ENCODE measurements around the gene TRMO.
"Not testable (repeated sequence)": the region's sequence is repeated elsewhere in the genome, so short reads cannot be mapped to it uniquely, and the experiment has no call there.

The TRMO gene

DNA sequence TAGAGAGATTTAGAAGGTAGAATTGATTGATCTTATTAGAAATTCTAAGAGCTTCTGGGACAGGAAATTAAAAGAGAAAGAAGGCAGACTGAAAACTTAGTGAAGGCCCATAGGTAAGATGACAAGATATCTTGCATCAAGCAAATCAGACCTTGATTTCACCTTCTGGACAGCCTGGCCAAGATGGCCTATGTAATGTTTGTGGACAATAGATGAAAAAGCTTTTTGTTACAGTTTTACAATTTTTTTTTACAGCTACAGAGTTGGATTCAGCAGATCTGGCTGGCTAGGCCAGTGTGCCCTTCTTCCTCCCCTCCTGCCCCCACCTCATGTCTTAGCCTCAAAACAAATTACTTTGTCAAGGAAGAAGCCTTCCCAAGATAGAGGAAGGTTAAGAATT lies 37.3 kb upstream of the TRMO start:
- DNase-seq (ENCODE audit: low read depth, low spot score) = no peak
- Histone ChIP-seq H3K27ac (ENCODE audit: low read length) (no peak overlapping the region), H3K4me3 (ENCODE audit: low read length) (no peak overlapping the region), H3K27me3 (ENCODE audit: control insufficient read depth, insufficient read depth, low read length) (no peaks in the 10 kb centered on the region; the same call in 1 of the 2 replicates), H3K36me3 (ENCODE audit: control insufficient read depth, insufficient read depth, low read length) (no peaks in the 10 kb centered on the region), H3K4me1 (ENCODE audit: control insufficient read depth, insufficient read depth, low read length) (no peaks in the 10 kb centered on the region), H3K9me3 (ENCODE audit: control insufficient read depth, insufficient read depth, low read length) (no peaks in the 10 kb centered on the region)

DNA sequence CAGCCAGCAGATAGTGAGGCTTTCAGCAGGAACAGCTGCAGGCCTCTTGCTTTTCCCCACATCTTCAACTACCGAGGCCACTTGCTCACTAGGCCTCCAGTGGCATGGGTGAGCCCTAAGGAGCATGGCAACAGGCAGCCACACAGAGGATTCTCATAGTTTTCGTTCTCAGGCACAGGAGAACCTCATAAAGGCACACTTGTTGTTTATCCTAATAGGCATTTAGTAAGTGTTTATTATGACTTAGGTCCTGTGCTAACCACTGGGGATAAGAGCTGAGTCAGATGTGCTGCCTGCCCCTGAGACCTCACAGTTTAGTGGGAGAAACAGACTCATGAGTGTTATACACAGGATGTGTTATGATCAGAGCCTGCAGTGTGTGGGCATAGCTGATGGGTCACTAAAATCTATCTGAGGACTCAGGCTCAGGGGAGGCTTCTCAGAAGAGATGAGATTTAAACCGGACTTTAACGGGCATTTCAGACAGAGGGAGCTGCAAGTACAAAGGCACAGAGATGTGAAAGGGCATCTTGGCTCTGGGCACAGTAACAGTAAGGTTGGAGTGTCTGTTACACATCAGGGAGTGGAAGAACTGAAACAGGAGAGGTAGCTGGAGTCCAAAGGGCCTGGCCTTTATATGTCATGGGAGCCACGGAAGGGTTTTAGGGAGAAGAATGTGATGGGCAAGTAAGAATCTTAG lies 36.7 kb upstream of the TRMO start:
- DNase-seq (ENCODE audit: low read depth, low spot score) = no peak
- Histone ChIP-seq H3K4me1 (ENCODE audit: control insufficient read depth, insufficient read depth, low read length) (no peaks in the 10 kb centered on the region), H3K9me3 (ENCODE audit: control insufficient read depth, insufficient read depth, low read length) (no peaks in the 10 kb centered on the region), H3K27ac (ENCODE audit: low read length) (no peak overlapping the region), H3K4me3 (ENCODE audit: low read length) (no peak overlapping the region), H3K27me3 (ENCODE audit: control insufficient read depth, insufficient read depth, low read length) (no peaks in the 10 kb centered on the region; the same call in 1 of the 2 replicates), H3K36me3 (ENCODE audit: control insufficient read depth, insufficient read depth, low read length) (no peaks in the 10 kb centered on the region)
- no CpG with 5 or more reads among the region's 5 CpGs for WGBS (ENCODE audit: insufficient coverage, insufficient read length)

DNA sequence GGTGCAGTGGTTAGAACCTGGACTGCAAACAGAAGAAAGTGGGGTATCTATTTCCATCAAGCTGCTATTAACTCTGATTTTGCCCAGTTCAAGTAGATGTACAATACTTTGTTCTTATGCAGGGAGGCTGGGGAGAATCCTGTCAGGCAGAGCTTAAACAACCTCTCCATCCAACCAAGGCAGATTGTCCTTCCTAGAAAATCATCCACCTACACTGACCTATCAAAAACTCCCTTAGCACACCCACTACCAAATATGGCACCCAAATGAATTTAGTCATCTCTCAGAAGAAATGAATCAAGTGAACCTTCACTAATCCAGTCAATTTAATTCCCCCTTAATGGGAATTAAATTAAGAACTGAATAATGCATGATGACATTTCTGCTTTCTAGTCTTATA lies 34.0 kb upstream of the TRMO start:
- no peaks in the 10 kb centered on the region for H3K4me1 ChIP-seq (ENCODE audit: control insufficient read depth, insufficient read depth, low read length)
- H3K27ac ChIP-seq (ENCODE audit: low read length) = no peak overlapping the region

DNA sequence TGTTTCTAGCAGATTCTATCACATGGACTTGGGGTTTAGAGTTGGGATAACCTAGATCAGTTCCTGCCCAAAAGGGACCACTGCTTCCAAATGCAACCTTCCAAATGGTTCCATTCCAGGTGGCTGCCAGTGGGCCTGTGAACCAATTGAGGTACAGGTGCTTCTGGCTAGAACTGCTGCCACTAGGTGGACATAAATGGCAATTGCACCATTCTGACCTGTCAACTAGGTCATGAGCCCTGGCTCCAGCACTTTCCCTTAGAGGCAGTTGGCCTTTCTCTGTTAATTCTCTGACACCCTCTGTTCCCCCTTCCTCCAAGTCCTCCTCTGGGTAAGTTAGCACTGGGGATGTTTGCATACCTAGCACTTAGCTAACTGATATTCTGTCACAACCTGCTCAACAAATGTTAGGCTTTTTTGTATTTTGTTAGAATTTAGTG lies 32.3 kb upstream of the TRMO start:
- H3K27ac ChIP-seq (ENCODE audit: low read length) = no peak overlapping the region
- H3K4me1 ChIP-seq (ENCODE audit: control insufficient read depth, insufficient read depth, low read length) = no peaks in the 10 kb centered on the region
- H3K4me3 ChIP-seq (ENCODE audit: low read length) = no peak overlapping the region
- H3K9me3 ChIP-seq (ENCODE audit: control insufficient read depth, insufficient read depth, low read length) = no peaks in the 10 kb centered on the region
- DNase-seq (ENCODE audit: low read depth, low spot score) = peak; percentile 41
- no peaks in the 10 kb centered on the region for H3K27me3 ChIP-seq (ENCODE audit: control insufficient read depth, insufficient read depth, low read length)
- no peaks in the 10 kb centered on the region for H3K36me3 ChIP-seq (ENCODE audit: control insufficient read depth, insufficient read depth, low read length)

More for the DNA sequence above, 34.0 kb upstream of the TRMO start:
- Histone ChIP-seq H3K4me3 (ENCODE audit: low read length) (no peak overlapping the region), H3K36me3 (ENCODE audit: control insufficient read depth, insufficient read depth, low read length) (no peaks in the 10 kb centered on the region), H3K27me3 (ENCODE audit: control insufficient read depth, insufficient read depth, low read length) (no peaks in the 10 kb centered on the region; the same call in 1 of the 2 replicates), H3K9me3 (ENCODE audit: control insufficient read depth, insufficient read depth, low read length) (no peaks in the 10 kb centered on the region)
- DNase-seq (ENCODE audit: low read depth, low spot score) = no peak

DNA sequence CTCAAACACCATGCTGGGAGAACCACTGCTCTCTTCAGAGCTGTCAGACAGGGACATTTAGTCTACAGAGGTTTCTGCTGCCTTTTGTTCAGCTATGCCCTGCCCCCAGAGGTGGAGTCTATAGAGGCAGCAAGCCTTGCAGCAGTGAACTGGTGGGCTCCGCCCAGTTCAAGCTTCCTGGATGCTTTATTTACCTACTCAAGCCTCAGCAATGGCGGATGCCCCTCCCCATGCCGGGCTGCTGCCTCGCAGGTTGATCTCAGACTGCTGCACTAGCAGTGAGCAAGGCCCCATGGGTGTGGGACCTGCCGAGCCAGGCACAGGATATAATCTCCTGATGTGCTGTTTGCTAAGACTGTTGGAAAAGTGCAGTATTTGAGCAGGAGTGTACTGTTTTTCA lies 28.6 kb upstream of the TRMO start:
- H3K27ac ChIP-seq (ENCODE audit: low read length); H3K4me1 ChIP-seq (ENCODE audit: control insufficient read depth, insufficient read depth, low read length); H3K4me3 ChIP-seq (ENCODE audit: low read length); H3K36me3 ChIP-seq (ENCODE audit: control insufficient read depth, insufficient read depth, low read length); DNase-seq (ENCODE audit: low read depth, low spot score); H3K27me3 ChIP-seq (ENCODE audit: control insufficient read depth, insufficient read depth, low read length); H3K9me3 ChIP-seq (ENCODE audit: control insufficient read depth, insufficient read depth, low read length): not testable (repeated sequence)
- no CpG with 5 or more reads among the region's 5 CpGs for WGBS (ENCODE audit: insufficient coverage, insufficient read length)

DNA sequence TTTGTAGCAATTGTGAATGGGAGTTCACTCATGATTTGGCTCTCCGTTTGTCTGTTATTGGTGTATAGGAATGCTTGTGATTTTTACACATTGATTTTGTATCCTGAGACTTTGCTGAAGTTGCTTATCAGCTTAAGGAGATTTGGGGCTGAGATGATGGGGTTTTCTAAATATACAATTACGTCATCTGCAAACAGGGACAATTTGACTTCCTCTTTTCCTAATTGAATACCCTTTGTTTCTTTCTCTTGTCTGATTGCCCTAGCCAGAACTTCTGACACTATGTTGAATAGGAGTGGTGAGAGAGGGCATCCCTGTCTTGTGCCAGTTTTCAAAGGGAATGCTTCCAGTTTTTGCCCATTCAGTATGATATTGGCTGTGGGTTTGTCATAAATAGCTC lies 24.8 kb upstream of the TRMO start:
- DNase-seq (ENCODE audit: low read depth, low spot score); H3K27me3 ChIP-seq (ENCODE audit: control insufficient read depth, insufficient read depth, low read length); H3K4me1 ChIP-seq (ENCODE audit: control insufficient read depth, insufficient read depth, low read length); H3K9me3 ChIP-seq (ENCODE audit: control insufficient read depth, insufficient read depth, low read length); H3K36me3 ChIP-seq (ENCODE audit: control insufficient read depth, insufficient read depth, low read length); H3K27ac ChIP-seq (ENCODE audit: low read length); H3K4me3 ChIP-seq (ENCODE audit: low read length): not testable (repeated sequence)
- no CpG with 5 or more reads among the region's 2 CpGs for WGBS (ENCODE audit: insufficient coverage, insufficient read length)

DNA sequence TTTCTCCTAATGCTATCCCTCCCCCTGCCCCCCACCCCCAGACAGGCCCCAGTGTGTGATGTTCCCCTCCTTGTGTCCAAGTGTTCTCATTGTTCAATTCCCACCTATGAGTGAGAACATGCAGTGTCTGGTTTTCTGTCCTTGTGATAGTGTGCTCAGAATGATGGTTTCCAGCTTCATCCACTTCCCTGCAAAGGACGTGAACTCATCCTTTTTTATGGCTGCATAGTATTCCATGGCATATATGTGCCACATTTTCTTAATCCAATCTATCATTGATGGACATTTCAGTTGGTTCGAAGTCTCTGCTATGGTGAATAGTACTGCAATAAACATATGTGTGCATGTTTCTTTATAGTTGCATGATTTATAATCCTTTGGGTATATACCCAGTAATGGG lies 23.2 kb upstream of the TRMO start:
- H3K27me3 ChIP-seq (ENCODE audit: control insufficient read depth, insufficient read depth, low read length); H3K4me3 ChIP-seq (ENCODE audit: low read length); DNase-seq (ENCODE audit: low read depth, low spot score); H3K9me3 ChIP-seq (ENCODE audit: control insufficient read depth, insufficient read depth, low read length); H3K36me3 ChIP-seq (ENCODE audit: control insufficient read depth, insufficient read depth, low read length); H3K27ac ChIP-seq (ENCODE audit: low read length); H3K4me1 ChIP-seq (ENCODE audit: control insufficient read depth, insufficient read depth, low read length): not testable (repeated sequence)
- no CpG with 5 or more reads among the region's 2 CpGs for WGBS (ENCODE audit: insufficient coverage, insufficient read length)

DNA sequence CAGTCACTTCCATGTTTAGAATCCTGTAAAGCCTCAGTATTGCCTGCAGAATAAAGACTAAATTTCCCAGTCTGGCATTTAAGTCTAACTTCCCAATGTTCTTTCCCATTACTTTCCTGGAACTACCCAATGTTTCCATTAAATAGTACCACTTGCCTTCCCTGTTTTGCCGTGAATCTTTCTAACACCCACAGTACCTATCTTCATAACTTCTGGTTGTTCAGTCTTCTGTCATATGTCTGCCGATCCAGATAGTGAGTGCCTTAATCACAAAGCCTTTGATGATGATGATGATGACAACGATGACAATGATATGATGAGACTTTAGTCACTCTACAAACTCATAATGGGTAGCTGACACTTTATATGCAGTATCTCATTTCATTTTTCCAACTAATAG lies 22.3 kb upstream of the TRMO start:
- Histone ChIP-seq H3K4me1 (ENCODE audit: control insufficient read depth, insufficient read depth, low read length) (no peaks in the 10 kb centered on the region), H3K9me3 (ENCODE audit: control insufficient read depth, insufficient read depth, low read length) (no peaks in the 10 kb centered on the region), H3K4me3 (ENCODE audit: low read length) (no peak overlapping the region), H3K36me3 (ENCODE audit: control insufficient read depth, insufficient read depth, low read length) (no peaks in the 10 kb centered on the region), H3K27me3 (ENCODE audit: control insufficient read depth, insufficient read depth, low read length) (no peaks in the 10 kb centered on the region; the same call in 1 of the 2 replicates), H3K27ac (ENCODE audit: low read length) (no peak overlapping the region)
- DNase-seq (ENCODE audit: low read depth, low spot score) = no peak
- WGBS (ENCODE audit: insufficient coverage, insufficient read length) = no CpG with 5 or more reads among the region's 3 CpGs

DNA sequence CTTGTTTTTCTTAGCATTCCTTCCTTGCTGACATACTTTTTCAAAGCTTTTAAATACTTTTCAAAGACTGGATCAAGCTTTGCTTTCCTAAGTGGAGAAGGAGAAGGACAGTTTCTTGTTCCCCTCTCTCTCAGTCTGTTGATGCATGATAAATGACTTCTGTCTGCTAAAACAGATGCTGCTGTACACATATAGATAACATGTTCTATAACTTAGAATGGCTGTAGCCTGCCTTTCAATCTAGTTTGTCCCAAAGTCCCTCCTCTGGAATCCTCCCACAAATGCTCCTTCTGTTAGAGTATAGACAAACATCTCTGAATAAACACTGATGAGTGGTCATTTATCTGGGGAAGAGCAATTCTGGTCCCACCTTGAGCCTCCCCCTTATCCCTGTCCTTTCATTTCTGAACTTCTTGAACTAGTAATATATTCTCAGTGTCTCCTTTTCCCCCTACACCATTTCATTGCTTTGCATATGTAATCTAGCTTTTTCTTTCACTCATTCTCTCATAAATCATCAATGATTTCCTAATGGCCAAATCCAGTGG lies 21.1 kb upstream of the TRMO start:
- Histone ChIP-seq H3K4me3 (ENCODE audit: low read length) (no peak overlapping the region), H3K27ac (ENCODE audit: low read length) (no peak overlapping the region), H3K9me3 (ENCODE audit: control insufficient read depth, insufficient read depth, low read length) (no peaks in the 10 kb centered on the region), H3K36me3 (ENCODE audit: control insufficient read depth, insufficient read depth, low read length) (no peaks in the 10 kb centered on the region), H3K4me1 (ENCODE audit: control insufficient read depth, insufficient read depth, low read length) (no peaks in the 10 kb centered on the region), H3K27me3 (ENCODE audit: control insufficient read depth, insufficient read depth, low read length) (no peaks in the 10 kb centered on the region; the same call in 1 of the 2 replicates)
- DNase-seq (ENCODE audit: low read depth, low spot score) = no peak

DNA sequence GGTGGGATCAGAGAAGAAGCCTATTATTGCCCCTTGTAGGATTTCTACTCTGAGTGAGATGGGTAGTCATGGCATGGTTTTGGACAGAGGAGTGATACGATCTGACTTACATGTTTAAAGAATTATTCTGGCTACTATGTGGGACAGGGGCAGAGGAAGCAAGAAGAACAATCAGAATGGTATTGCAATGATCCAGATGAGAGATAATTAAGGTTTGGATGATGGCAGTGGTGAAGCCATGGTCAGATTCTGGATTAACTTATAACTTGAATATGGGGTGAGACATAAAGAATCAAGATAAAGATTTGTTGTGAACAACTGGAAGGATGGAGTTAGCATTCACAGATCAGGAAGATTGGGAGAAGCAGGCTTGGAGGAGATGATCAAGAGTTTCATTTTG lies 19.0 kb upstream of the TRMO start:
- H3K4me1 ChIP-seq (ENCODE audit: control insufficient read depth, insufficient read depth, low read length) = no peaks in the 10 kb centered on the region
- no peak overlapping the region for H3K27ac ChIP-seq (ENCODE audit: low read length)
- WGBS (ENCODE audit: insufficient coverage, insufficient read length) = no CpG with 5 or more reads among the region's 1 CpG
- H3K9me3 ChIP-seq (ENCODE audit: control insufficient read depth, insufficient read depth, low read length) = no peaks in the 10 kb centered on the region
- no peaks in the 10 kb centered on the region; the same call in 1 of the 2 replicates for H3K27me3 ChIP-seq (ENCODE audit: control insufficient read depth, insufficient read depth, low read length)
- no peak for DNase-seq (ENCODE audit: low read depth, low spot score)
- H3K4me3 ChIP-seq (ENCODE audit: low read length) = no peak overlapping the region
- H3K36me3 ChIP-seq (ENCODE audit: control insufficient read depth, insufficient read depth, low read length) = no peaks in the 10 kb centered on the region

DNA sequence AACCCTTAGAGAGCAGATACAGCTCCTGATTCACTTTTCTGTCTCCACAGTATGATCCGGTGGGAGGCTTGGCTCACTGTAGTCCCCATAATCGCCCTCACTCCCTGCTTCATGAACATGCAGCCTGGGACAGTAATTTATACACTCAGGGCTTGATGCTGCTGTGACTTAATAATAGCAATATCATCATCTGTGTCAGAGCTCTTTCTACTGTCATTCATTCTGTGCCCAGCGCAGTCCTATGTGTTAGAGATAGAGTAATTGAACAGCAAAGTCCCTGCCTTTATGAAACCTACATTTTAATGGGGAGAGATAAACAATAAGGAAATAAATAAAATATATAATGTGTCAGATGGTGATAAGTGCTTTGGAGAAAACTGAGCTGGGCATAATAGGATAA lies 18.4 kb upstream of the TRMO start:
- WGBS (ENCODE audit: insufficient coverage, insufficient read length) = no CpG with 5 or more reads among the region's 3 CpGs
- no peak overlapping the region for H3K27ac ChIP-seq (ENCODE audit: low read length)

More for the DNA sequence above, 18.4 kb upstream of the TRMO start:
- no peak for DNase-seq (ENCODE audit: low read depth, low spot score)
- Histone ChIP-seq H3K36me3 (ENCODE audit: control insufficient read depth, insufficient read depth, low read length) (no peaks in the 10 kb centered on the region), H3K4me1 (ENCODE audit: control insufficient read depth, insufficient read depth, low read length) (no peaks in the 10 kb centered on the region), H3K27me3 (ENCODE audit: control insufficient read depth, insufficient read depth, low read length) (no peaks in the 10 kb centered on the region; the same call in 1 of the 2 replicates), H3K9me3 (ENCODE audit: control insufficient read depth, insufficient read depth, low read length) (no peaks in the 10 kb centered on the region), H3K4me3 (ENCODE audit: low read length) (no peak overlapping the region)
